Ascending aorta (tissue), 2 donors: ENCODE measurements around the gene LAMTOR4. TPM values are rescaled to one million over a fixed set of nuclear protein-coding genes. Genes with fewer than 3 reads are reported as not detected.

ENCODE experiments used
- DNase-seq, 2 donors: peaks; one replicate each; pipeline ENCODE4 v3.0.0-alpha.2; 2019; ENCODE audit warnings: low spot score in 2 of 2
- H3K27ac ChIP-seq, 2 donors: fragments of 200-600 bp; sonication (generic); one replicate each; pipeline ENCODE4 v1.5.1; 2016 to 2017; ENCODE audit warnings: mild to moderate bottlenecking in 1 of 2
- H3K27me3 ChIP-seq: fragments of 200-600 bp; sonication (generic); one replicate; pipeline ENCODE4 v1.5.1; 2017
- H3K36me3 ChIP-seq, 2 donors: fragments of 200-600 bp; sonication (generic); one replicate each; pipeline ENCODE4 v1.5.1; 2016
- H3K4me1 ChIP-seq, 2 donors: fragments of 200-600 bp; sonication (generic); one replicate each; pipeline ENCODE4 v1.5.1; 2016 to 2017; ENCODE audit warnings: mild to moderate bottlenecking in 1 of 2
- H3K4me3 ChIP-seq, 2 donors: fragments of 200-600 bp; sonication (generic); one replicate each; pipeline ENCODE4 v1.5.1; 2016 to 2017; ENCODE audit warnings: mild to moderate bottlenecking in 1 of 2
- H3K9me3 ChIP-seq, 2 donors: fragments of 200-600 bp; sonication (generic); one replicate each; pipeline ENCODE4 v1.5.1; 2016
- CTCF ChIP-seq, 3 experiments: fragments of 200-600 bp in 2 of 3; fragments of 450-650 bp in 1 of 3; sonication (generic) in 2 of 3; IDR thresholded peaks; one replicate each; pipeline ENCODE4 v1.5.1; 2016 to 2019; ENCODE audit warnings: antibody characterized with exemption in 3 of 3, mild to moderate bottlenecking in 1 of 3, moderate library complexity in 1 of 3
- intact Hi-C: fragments of 100-400 bp; cut with DNase I; formaldehyde crosslinking; loops from one replicate; pipeline ENCODE4 v1.15.1; 2023
- total RNA-seq: library from RNA; depleted of rRNA; stranded (reverse); fragments of >200 nt; gene quantifications from one replicate; pipeline ENCODE4 v1.1.0, GENCODE V29; 2016

LAMTOR4 gene
- total RNA-seq, 1 donor from 2014 or later: 131 TPM

DNA sequence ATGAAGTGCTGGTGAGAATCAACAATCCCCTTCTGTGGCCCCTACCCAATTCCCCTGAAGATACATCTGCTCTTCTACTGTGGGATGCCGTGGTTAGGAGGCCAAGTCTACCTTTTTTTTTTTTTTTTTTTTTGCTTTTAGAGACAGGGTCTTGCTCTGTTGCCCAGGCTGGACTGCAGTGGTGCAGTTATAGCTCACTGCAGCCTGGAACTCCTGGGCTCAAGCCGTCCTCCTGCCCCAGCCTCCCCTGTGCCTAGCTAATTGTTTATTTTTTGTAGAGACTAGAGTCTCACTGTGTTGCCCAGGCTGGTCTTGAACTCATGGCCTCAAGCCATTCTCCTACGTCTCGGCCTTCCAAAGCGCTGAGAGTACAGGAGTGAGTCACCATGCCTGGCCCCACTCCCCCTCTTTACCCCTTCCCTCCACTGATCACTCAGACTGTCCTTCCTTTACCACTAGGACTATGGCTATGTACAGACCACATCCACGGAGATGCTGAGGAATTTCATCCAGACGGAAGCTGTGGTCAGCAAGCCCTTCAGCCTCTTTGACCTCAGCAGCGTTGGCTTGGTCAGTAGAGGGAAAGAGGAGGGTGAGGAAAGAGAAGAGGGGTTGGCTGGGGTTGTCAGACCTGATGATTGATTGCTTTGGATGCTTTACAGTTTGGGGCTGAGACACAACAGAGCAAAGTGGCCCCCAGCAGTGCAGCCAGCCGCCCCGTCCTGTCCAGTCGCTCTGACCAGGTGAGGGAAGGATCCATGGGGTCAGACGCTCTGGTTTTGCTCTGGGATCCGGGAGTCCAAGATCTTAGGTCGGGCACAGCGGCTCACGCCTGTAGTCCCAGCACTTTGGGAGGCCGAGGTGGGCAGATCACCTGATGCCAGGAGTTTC, 45.5 kb upstream of the LAMTOR4 start:
- TF ChIP-seq CTCF (IDR thresholded peaks at IDR 0.05): no peak

DNA sequence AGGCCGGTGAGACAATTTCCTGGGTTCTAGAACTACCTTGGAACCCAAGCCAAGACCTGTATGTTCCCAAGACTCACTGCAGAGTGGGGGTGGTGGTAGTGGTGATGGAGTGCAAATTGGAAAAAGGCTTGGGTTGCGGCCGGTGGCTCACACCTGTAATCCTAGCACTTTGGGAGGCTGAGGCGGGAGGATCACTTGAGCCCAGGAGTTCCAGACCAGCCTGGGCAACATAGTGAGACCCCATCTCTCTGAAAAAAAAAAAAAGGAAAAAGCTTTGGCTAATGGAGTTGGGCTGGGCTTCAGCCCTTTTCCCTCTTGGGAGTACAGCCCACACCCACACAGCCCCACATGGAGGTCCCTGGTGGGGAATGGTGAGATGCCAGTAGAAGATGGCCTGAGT, 43.2 kb upstream of the LAMTOR4 start:
- Histone ChIP-seq H3K27ac (no peak overlapping the region), H3K27me3 (no peaks in the 10 kb centered on the region), H3K36me3 (peaks cover 50 to 62% of the 10 kb centered on the region in 2 donors), H3K9me3 (no peaks in the 10 kb centered on the region), H3K4me1 (peaks cover 0 to 3% of the 10 kb centered on the region in 2 donors), H3K4me3 (no peak overlapping the region)
- DNase-seq: no peak
- no peak for TF ChIP-seq CTCF (IDR thresholded peaks at IDR 0.05)
- intact Hi-C loops: no loop called here

More for the DNA sequence above, 45.5 kb upstream of the LAMTOR4 start:
- peaks cover 4 to 15% of the 10 kb centered on the region in 2 donors for H3K4me1 ChIP-seq
- no peaks in the 10 kb centered on the region for H3K27me3 ChIP-seq
- no peak for DNase-seq
- H3K4me3 ChIP-seq: no peak overlapping the region
- peaks cover 42 to 55% of the 10 kb centered on the region in 2 donors for H3K36me3 ChIP-seq
- H3K27ac ChIP-seq: no peak overlapping the region
- intact Hi-C loops: no loop called here
- no peaks in the 10 kb centered on the region for H3K9me3 ChIP-seq

- no peak for TF ChIP-seq CTCF (IDR thresholded peaks at IDR 0.05)
- H3K4me3 ChIP-seq: no peak overlapping the region
- H3K9me3 ChIP-seq: no peaks in the 10 kb centered on the region
- H3K36me3 ChIP-seq: peaks cover 58 to 73% of the 10 kb centered on the region in 2 donors
- no peak for DNase-seq
- H3K27ac ChIP-seq: no peak overlapping the region
- H3K4me1 ChIP-seq: no peaks in the 10 kb centered on the region
- no peaks in the 10 kb centered on the region for H3K27me3 ChIP-seq
- intact Hi-C loops: no loop called here
Measured at GRCh38 chr7:100106633-100107032, 42.1 kb upstream of the LAMTOR4 start.

DNA sequence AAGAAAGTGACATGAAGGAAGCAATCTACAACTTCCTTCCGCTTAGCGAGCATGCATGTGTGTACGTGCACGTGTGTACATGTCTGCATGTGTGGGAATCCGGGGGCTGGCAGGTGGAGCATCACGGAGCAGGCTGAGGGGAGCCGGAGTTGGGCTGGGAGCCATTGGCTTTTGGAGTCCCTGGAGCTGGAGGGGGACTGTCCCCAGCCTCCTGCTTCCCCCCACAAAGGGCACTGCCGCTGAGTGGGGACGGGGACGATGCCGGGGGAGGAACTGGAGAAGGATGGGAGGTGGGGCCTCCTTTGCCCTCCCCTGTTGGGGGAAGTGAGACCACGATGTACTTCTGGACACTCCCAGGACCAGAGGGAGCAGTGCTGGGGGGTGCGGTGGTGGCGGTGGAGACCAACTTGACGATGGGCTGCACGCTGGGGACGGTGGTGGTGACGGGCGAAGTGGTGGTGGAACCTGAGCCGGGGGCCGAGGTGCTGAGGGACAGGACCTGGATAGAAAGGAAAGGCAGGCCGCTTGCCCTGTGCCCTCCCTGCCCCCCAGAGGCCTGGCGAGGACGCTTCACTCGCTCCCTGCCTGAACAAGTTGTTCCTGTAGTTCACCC, 41.5 kb upstream of the LAMTOR4 start:
- Histone ChIP-seq H3K4me3 (no peak overlapping the region), H3K36me3 (peaks cover 64 to 79% of the 10 kb centered on the region in 2 donors), H3K9me3 (no peaks in the 10 kb centered on the region), H3K4me1 (no peaks in the 10 kb centered on the region), H3K27me3 (no peaks in the 10 kb centered on the region), H3K27ac (no peak overlapping the region)
- TF ChIP-seq CTCF (IDR thresholded peaks at IDR 0.05): no peak
- DNase-seq: no peak
- intact Hi-C loops: no loop called here

DNA sequence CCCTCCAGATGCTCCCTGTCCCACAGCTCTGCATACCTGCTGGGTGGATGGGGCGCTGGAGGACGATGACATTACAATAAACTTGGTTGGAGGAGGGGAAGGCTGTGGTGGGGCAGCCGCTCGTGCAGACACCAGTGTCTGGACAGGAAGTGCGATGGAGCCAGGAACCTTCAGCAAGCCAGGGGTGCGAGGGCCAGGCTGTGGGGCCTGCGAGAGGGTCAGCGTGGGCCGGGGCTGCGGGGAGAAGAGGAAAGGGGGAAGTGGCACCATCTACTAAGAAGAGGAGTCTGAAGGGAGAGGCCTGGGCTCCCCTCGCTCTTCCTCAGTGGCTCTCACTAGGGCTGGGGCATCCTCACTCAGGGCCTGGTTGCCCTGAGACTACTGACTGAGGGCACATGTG, 40.8 kb upstream of the LAMTOR4 start:
- no peak for TF ChIP-seq CTCF (IDR thresholded peaks at IDR 0.05)
- Histone ChIP-seq H3K4me3 (no peak overlapping the region), H3K27me3 (no peaks in the 10 kb centered on the region), H3K36me3 (peaks cover 71 to 86% of the 10 kb centered on the region in 2 donors), H3K9me3 (no peaks in the 10 kb centered on the region), H3K4me1 (no peaks in the 10 kb centered on the region), H3K27ac (no peak overlapping the region)
- intact Hi-C loops: no loop called here
- DNase-seq: no peak
